ENCODE results near the gene TNIK. TPM values are rescaled to one million over a fixed set of nuclear protein-coding genes. Genes with fewer than 3 reads are reported as not detected.

Gene TNIK
- total RNA-seq = 10 to 100 TPM; 32.2 to 43.2 TPM

DNA sequence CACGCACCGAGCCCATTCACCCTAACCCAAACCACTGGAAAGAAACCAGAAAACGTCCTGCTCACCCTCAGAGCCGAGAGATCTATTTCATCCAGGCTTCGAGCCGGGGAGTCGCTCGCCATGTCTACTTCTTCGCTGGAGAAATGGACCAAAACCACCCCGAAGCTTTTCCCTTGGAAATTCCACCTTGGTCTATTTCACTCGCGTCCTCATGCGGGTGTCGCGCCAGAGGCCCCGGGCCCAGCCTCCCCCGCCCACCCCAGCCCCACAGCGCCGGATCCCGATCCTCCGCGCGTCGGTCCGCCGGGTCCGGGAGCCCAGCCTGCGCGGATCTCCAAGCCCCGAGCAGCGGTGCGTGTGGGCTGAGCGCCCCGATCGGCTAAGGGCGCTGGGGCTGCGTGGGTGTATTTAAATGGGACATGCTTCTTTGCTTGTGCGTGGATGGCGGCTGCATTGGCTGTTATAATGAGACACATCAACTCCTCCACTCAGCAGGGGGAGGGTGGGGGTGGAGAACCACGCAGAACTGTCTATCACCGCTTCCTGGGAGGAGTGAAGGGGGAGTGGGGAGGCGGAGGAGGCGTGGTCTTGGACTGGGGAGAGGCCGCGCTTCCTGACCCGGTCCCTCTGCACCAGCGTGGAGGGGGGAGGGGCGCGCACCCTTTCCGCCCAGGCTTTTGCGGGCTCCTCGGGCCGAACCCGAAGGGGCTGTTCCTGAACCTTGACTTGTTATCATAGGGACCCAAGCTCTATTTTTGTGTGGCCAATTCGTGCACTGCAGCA is at the start of gene TNIK:
Gene TNIK, minus strand, starts transcription at position 464 of the 783 bp plus-strand sequence. Its CDS starts 342 bp downstream, at position 122.
- Mint-ChIP-seq H3K36me3 (ENCODE audit: insufficient read depth in 2 of 2) (peaks cover 6 to 7% of the 10 kb centered on the region in 2 donors), H3K4me3 (peak within 1 kb of the TSS; percentile 94 to 97), H3K27me3 (ENCODE audit: low read depth) (no peaks in the 10 kb centered on the region), H3K27ac (peak within 1 kb of the TSS; percentile 87), H3K4me1 (ENCODE audit: low read depth) (peaks cover 44% of the 10 kb centered on the region), H3K9me3 (no peaks in the 10 kb centered on the region)
- peak; percentile 90 to 94 for DNase-seq
- peak; percentile 82 to 86 for ATAC-seq (replicated peaks in 1 of 2)

DNA sequence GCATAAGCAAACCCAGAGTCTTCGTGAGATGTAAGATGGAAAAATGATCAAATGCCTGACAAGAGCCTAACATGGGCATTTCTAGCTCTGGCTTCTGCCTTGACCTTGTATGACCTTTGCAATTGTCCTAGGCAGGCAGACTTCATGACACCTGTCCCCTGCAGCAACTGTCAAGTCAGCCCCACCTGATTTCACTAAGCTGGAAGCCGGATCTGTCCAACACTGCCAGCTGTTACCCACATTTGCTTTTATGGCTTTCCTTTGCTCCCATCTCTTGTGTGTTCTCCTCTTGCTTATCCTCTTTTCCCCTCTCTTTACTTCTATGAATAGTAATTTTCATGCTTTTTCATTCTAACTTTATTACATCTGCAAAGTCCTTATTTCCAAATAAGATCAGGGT is 48.5 kb upstream of the TNIK start:
- Mint-ChIP-seq H3K9me3 (peaks cover 0 to 3% of the 10 kb centered on the region in 2 donors), H3K4me3 (no peak overlapping the region), H3K27me3 (ENCODE audit: low read depth) (no peaks in the 10 kb centered on the region), H3K4me1 (ENCODE audit: low read depth) (peaks cover 4% of the 10 kb centered on the region), H3K27ac (no peak overlapping the region), H3K36me3 (ENCODE audit: insufficient read depth in 2 of 2) (no peaks in the 10 kb centered on the region)
- no peak for ATAC-seq (replicated peaks in 1 of 2)
- DNase-seq = no peak

DNA sequence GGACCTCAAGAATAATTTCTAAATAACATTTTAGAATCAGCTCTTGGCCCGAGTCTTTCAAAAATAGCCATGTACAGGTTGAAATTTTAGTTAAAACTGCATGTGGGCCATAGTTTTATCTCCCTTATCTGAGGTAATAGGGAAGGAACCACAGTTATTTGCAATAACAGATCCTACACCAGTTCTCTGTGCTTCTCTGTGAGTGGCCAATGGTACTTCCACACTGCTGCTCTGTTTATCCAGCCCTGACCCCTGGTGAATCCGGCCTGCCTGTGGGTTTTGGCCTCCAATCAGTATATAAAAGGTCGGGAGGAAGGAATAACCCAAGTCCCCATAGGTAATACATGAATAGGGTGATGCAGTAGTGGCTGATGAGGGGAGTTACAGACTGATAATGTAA is 48.0 kb upstream of the TNIK start:
- Mint-ChIP-seq H3K27me3 (ENCODE audit: low read depth) (no peaks in the 10 kb centered on the region), H3K9me3 (peaks cover 0 to 3% of the 10 kb centered on the region in 2 donors), H3K4me3 (no peak overlapping the region), H3K27ac (no peak overlapping the region), H3K4me1 (ENCODE audit: low read depth) (peaks cover 4% of the 10 kb centered on the region), H3K36me3 (ENCODE audit: insufficient read depth in 2 of 2) (no peaks in the 10 kb centered on the region)
- ATAC-seq (replicated peaks in 1 of 2) (no peak), DNase-seq (no peak)

DNA sequence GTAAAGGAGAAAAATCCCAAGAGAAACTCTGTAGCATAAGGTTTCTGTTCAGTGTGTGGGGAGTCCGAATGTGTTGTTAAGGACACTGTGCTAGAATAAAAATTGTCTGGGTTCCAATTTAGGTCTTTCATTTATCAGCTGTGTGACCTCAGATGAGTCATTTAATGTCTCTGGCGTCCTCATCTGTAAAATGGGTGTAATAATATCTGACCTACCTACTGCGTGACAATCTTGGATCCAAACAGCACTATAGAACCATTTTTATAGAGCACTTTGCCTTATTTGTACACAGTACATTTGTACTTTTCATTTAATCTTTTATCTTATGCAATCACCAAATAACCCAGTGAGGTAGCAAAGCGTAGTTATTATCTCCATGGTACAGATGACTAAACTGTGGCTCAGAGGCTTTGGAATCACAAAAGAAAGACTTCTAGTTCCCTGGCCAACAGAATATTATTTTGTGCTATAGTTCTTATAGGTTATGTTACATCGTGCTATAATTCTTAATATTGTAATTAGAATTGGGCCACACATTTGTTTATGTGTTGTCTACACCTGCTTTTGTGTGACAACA is 46.6 kb upstream of the TNIK start:
- Mint-ChIP-seq H3K9me3 (peaks cover 0 to 3% of the 10 kb centered on the region in 2 donors), H3K4me3 (no peak overlapping the region), H3K27me3 (ENCODE audit: low read depth) (no peaks in the 10 kb centered on the region), H3K36me3 (ENCODE audit: insufficient read depth in 2 of 2) (no peaks in the 10 kb centered on the region), H3K4me1 (ENCODE audit: low read depth) (peaks cover 4% of the 10 kb centered on the region), H3K27ac (no peak overlapping the region)
- DNase-seq (no peak), ATAC-seq (replicated peaks in 1 of 2) (no peak)

DNA sequence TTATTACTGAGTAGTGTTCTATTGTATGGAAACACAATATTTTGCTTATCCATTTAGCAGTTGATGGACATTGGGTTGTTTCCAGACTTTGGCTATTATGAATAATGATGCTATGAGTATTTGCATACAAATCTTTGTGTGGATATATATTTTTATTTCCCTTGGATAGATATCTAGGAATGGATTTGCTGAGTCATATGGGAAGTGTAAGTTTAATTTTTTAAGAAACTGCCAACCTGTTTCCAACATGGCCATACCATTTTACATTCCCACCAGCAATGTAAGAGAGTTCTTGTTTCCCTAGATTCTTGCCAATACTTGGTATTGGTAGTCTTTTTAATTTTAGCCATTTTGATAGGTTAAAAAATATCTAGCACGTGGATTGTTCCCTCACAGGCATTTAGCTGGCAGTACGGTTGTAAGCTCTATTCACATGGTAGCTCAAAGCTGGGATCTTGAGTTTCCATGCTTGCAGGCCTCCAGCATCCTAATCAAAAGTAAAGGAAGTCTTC is 45.7 kb upstream of the TNIK start:
- H3K27ac Mint-ChIP-seq = no peak overlapping the region
- H3K9me3 Mint-ChIP-seq = peaks cover 0 to 3% of the 10 kb centered on the region in 2 donors
- DNase-seq (no peak), ATAC-seq (replicated peaks in 1 of 2) (no peak)
- no peaks in the 10 kb centered on the region for H3K27me3 Mint-ChIP-seq (ENCODE audit: low read depth)
- H3K36me3 Mint-ChIP-seq (ENCODE audit: insufficient read depth in 2 of 2) = no peaks in the 10 kb centered on the region
- H3K4me3 Mint-ChIP-seq = no peak overlapping the region
- H3K4me1 Mint-ChIP-seq (ENCODE audit: low read depth) = peaks cover 4% of the 10 kb centered on the region

DNA sequence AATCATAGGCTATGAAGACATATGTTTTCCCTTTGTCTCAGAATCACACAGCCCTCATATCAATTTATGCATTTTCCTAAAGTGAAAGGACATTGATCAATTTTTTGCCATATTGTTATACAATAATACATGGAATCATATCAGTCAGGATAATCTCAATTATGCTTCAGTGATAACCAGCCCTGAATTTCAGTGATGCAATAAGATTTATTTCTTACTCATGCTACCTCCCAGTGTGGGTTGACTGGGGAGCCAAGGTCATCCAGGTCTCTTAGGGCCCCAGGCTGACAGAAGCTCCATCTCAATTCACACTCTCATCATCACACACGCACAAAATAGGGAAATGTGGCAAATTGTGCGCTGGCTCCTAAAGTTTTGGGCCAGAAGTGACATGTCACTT is 44.2 kb upstream of the TNIK start:
- ATAC-seq (replicated peaks in 1 of 2) (no peak), DNase-seq (no peak)
- Mint-ChIP-seq H3K36me3 (ENCODE audit: insufficient read depth in 2 of 2) (peaks cover 0 to 1% of the 10 kb centered on the region in 2 donors), H3K4me3 (no peak overlapping the region), H3K27ac (no peak overlapping the region), H3K4me1 (ENCODE audit: low read depth) (peaks cover 13% of the 10 kb centered on the region), H3K27me3 (ENCODE audit: low read depth) (no peaks in the 10 kb centered on the region), H3K9me3 (peaks cover 0 to 4% of the 10 kb centered on the region in 2 donors)

DNA sequence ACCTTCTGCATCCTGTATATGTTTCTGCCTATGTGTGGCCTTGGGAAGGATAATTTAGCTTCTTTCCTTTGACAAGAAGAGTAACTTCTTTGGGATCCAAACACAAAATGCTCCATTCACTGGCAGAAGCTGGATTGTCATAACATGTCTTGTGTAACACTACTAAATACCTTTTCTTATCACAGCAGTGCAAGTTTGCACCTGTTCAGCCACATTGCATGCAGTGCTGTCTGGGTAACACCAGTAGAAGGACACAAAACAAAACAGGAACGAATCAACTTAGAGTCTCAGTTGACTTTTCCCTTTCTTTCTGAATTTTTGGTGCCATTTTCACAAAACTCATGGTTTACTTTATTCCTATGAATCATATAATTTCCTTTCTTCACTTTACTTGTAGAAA is 43.6 kb upstream of the TNIK start:
- Mint-ChIP-seq H3K4me3 (no peak overlapping the region), H3K9me3 (peaks cover 0 to 4% of the 10 kb centered on the region in 2 donors), H3K27ac (no peak overlapping the region), H3K27me3 (ENCODE audit: low read depth) (no peaks in the 10 kb centered on the region), H3K4me1 (ENCODE audit: low read depth) (peaks cover 19% of the 10 kb centered on the region), H3K36me3 (ENCODE audit: insufficient read depth in 2 of 2) (peaks cover 0 to 1% of the 10 kb centered on the region in 2 donors)
- no peak for DNase-seq
- no peak for ATAC-seq (replicated peaks in 1 of 2)

DNA sequence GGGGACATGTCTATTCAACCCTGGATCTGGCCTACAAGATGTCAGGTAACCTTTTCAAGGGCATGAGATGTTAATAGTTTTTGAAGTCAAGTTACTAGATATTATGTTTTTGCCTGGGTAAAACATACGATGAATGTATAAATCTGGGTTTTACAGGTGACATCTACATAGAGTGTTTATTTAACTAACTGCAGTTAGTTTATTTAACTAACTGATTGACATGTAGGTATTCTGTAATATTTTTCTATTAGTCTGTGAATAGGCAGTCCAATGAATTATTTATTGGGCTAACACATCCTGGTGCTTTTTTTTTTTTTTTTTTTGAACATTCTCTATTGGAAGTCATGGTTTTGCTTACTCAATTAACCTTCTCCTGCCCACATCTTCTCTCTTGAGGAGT is 38.7 kb upstream of the TNIK start:
- Mint-ChIP-seq H3K4me3 (no peak overlapping the region), H3K36me3 (ENCODE audit: insufficient read depth in 2 of 2) (peaks cover 2 to 4% of the 10 kb centered on the region in 2 donors), H3K9me3 (peaks cover 0 to 1% of the 10 kb centered on the region in 2 donors), H3K27me3 (ENCODE audit: low read depth) (no peaks in the 10 kb centered on the region), H3K4me1 (ENCODE audit: low read depth) (peaks cover 28% of the 10 kb centered on the region), H3K27ac (no peak overlapping the region)
- DNase-seq (no peak), ATAC-seq (replicated peaks in 1 of 2) (no peak)

DNA sequence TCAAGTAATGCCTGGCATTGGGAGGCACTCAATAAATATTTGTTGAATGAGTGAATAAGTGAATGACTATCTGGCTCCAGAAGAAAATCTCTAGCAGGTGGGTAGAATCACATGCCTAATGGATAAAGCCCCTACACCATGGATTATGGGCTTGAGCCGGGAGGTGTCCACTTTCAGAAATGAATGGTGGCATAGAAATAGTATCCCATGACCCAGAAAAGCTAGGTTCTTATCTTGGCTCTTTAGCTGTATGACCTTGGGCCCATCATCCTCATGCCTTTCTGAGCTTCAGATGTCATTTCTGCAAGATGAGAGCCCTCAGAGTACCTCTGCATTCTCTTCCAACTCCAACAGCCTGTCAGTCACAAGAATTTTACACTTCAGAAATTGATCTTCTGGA is 37.3 kb upstream of the TNIK start:
- H3K4me1 Mint-ChIP-seq (ENCODE audit: low read depth) = peaks cover 33% of the 10 kb centered on the region
- ATAC-seq (replicated peaks in 1 of 2) (no peak), DNase-seq (no peak)
- peaks cover 2 to 4% of the 10 kb centered on the region in 2 donors for H3K36me3 Mint-ChIP-seq (ENCODE audit: insufficient read depth in 2 of 2)
- no peak overlapping the region for H3K4me3 Mint-ChIP-seq
- H3K9me3 Mint-ChIP-seq = peaks cover 0 to 1% of the 10 kb centered on the region in 2 donors
- no peaks in the 10 kb centered on the region for H3K27me3 Mint-ChIP-seq (ENCODE audit: low read depth)
- H3K27ac Mint-ChIP-seq = no peak overlapping the region

DNA sequence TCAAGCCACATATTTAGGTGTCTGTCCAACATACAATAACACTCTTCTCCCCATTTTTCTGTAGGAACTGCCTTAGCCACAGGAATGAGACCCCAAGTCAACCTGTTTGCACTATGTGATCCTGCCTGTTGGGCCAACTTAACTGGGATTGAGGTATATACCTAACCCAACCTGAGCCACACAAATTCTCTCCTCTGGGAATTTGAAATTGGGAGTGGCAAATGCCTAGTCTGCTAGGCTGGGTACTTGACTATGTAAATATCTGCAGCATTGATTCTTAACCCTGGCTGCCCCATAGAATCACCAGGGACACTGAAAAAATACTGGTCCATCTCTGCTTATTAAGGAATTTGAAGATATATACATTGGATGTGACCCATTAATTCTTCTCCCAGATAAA is 35.2 kb upstream of the TNIK start:
- peaks cover 33% of the 10 kb centered on the region for H3K4me1 Mint-ChIP-seq (ENCODE audit: low read depth)
- ATAC-seq (replicated peaks in 1 of 2) (no peak), DNase-seq (no peak)
- H3K27ac Mint-ChIP-seq = peak overlapping the region; percentile 74
- peaks cover 0 to 1% of the 10 kb centered on the region in 2 donors for H3K9me3 Mint-ChIP-seq
- no peaks in the 10 kb centered on the region for H3K27me3 Mint-ChIP-seq (ENCODE audit: low read depth)
- H3K36me3 Mint-ChIP-seq (ENCODE audit: insufficient read depth in 2 of 2) = peaks cover 2 to 4% of the 10 kb centered on the region in 2 donors
- no peak overlapping the region for H3K4me3 Mint-ChIP-seq

DNA sequence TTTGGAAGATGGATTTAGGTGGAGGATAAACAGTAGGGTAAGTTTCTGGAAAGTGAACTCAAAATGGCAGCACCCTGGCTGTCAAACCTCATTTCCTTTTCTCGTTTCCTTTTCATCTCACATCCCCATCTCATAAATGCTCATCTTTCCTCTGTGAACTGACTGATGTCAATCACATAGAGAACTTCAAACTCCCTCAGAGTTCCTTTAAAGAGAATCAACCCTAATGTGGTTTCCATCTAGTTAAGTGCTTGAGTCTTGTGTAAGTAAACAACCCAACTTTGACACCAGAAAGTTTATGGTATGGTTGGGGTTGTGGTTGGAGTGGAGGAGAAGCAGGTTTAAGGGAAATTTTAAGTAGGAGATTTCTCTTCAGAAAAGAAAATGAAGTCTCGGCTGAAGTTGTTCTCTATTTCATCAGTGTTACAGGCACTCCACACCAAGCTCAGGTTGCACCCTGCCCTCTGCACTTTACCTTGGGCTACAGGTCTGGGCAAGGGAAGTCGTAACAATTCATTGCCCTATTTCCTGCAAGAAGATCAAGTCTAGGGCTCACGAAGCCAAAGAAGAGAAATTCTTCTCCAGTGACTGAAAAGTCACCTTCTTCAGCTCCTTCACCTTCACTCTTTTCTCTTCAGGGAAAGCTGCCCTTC is 34.4 kb upstream of the TNIK start:
- no peaks in the 10 kb centered on the region for H3K27me3 Mint-ChIP-seq (ENCODE audit: low read depth)
- no peaks in the 10 kb centered on the region for H3K9me3 Mint-ChIP-seq
- H3K36me3 Mint-ChIP-seq (ENCODE audit: insufficient read depth in 2 of 2) = peaks cover 2 to 3% of the 10 kb centered on the region in 2 donors
- H3K4me1 Mint-ChIP-seq (ENCODE audit: low read depth) = peaks cover 27% of the 10 kb centered on the region
- DNase-seq (no peak), ATAC-seq (replicated peaks in 1 of 2) (peak; percentile 41 to 46)
- peak overlapping the region; percentile 74 for H3K27ac Mint-ChIP-seq
- H3K4me3 Mint-ChIP-seq = peak overlapping the region; percentile 9 to 36

DNA sequence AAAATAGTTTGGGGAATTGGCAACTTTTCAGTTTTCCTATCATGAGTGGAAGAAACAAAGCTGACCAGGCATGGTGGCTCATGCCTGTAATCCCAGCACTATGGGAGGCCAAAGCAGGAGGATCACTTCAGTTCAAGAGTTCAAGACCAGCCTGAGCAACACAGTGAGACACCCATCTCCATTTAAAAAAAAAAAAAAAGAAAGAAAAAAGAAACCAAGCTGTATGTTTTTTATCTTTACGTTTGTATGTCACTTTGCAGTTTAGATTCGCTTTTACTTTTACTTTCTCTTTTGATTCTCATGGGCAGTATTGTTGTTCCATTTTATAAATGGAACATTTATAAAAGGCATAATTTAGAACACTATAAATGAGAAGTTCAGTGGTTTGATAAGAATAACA is 31.2 kb upstream of the TNIK start:
- ATAC-seq (replicated peaks in 1 of 2) (peak; percentile 61 to 63), DNase-seq (no peak)
- peaks cover 2 to 3% of the 10 kb centered on the region in 2 donors for H3K36me3 Mint-ChIP-seq (ENCODE audit: insufficient read depth in 2 of 2)
- H3K9me3 Mint-ChIP-seq = no peaks in the 10 kb centered on the region
- H3K27me3 Mint-ChIP-seq (ENCODE audit: low read depth) = no peaks in the 10 kb centered on the region
- H3K27ac Mint-ChIP-seq = peak overlapping the region; percentile 95
- peaks cover 18% of the 10 kb centered on the region for H3K4me1 Mint-ChIP-seq (ENCODE audit: low read depth)
- H3K4me3 Mint-ChIP-seq = peak overlapping the region; percentile 70 to 90

DNA sequence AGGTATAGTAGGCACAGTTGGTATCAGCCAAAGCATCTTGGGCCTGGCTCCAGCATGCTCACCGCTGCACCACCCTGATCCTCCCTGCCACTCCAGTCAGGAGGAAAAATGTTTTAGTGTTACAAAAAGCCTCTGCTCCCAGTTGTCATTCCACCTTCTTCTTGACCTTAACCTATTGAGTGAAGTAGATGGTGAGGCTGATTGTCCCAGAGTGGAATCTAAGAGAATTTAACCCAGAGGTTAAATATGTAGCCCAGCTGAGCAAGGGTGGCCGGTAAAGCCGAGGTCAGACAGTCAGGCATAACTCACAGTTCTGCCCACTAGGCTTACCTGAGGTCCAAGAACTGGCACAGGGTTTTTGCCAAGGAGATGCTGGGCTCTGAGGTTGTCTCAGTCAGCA is 30.7 kb upstream of the TNIK start:
- Mint-ChIP-seq H3K4me3 (peak overlapping the region; percentile 70 to 90), H3K27me3 (ENCODE audit: low read depth) (no peaks in the 10 kb centered on the region), H3K4me1 (ENCODE audit: low read depth) (peaks cover 18% of the 10 kb centered on the region), H3K36me3 (ENCODE audit: insufficient read depth in 2 of 2) (peaks cover 2 to 3% of the 10 kb centered on the region in 2 donors), H3K27ac (peak overlapping the region; percentile 95), H3K9me3 (no peaks in the 10 kb centered on the region)
- ATAC-seq (replicated peaks in 1 of 2) (no peak), DNase-seq (no peak)

All from activated T-cell treated with anti-CD3 and anti-CD28 coated beads, Interleukin-2, amount 50 U/mL, for 72 hours (primary cell).